Esophagus squamous epithelium (tissue), 5 donors: ENCODE results near the gene BEND3. TPM values are rescaled to one million over a fixed set of nuclear protein-coding genes. Genes with fewer than 3 reads are reported as not detected.
A peak's percentile ranks its signal among the peaks of the same experiment; 100 is the strongest.

Source experiments
- DNase-seq: peaks from one replicate; lab custom pipeline; 2025; lab: John Stamatoyannopoulos, UW
- H3K27ac ChIP-seq, 4 donors: fragments of 200-600 bp; sonication (generic); one replicate each; pipeline ENCODE4 v1.5.1; 2016 to 2019; ENCODE audit warnings: mild to moderate bottlenecking in 1 of 4
- H3K27me3 ChIP-seq, 4 donors: fragments of 200-600 bp; sonication (generic); 1 replicate in 3 of 4; 2 replicates in 1 of 4; pipeline versions ENCODE4 v1.5.1 to v1.6.0; 2017 to 2021; ENCODE audit warnings: antibody characterized with exemption in 1 of 4
- H3K36me3 ChIP-seq, 3 donors: fragments of 200-600 bp; sonication (generic); one replicate each; pipeline ENCODE4 v1.5.1; 2016 to 2019
- H3K4me1 ChIP-seq, 3 donors: fragments of 200-600 bp; sonication (generic); one replicate each; pipeline ENCODE4 v1.5.1; 2017 to 2019
- H3K4me3 ChIP-seq, 4 donors: fragments of 200-600 bp; sonication (generic); 1 replicate in 3 of 4; 2 replicates in 1 of 4; pipeline ENCODE4 v1.5.1; 2016 to 2019; ENCODE audit warnings: mild to moderate bottlenecking in 2 of 4, moderate library complexity in 1 of 4
- H3K9me3 ChIP-seq, 3 donors: fragments of 200-600 bp; sonication (generic); one replicate each; pipeline ENCODE4 v1.5.1; 2016 to 2019
- POLR2A ChIP-seq, 4 donors: fragments of 450-650 bp; IDR thresholded peaks; one replicate each; pipeline ENCODE4 v1.6.1; 2017; ENCODE audit warnings: antibody characterized with exemption in 4 of 4, mild to moderate bottlenecking in 4 of 4, moderate library complexity in 3 of 4
- WGBS, 2 donors: methylation state at CpG; one replicate each; pipeline ENCODE4 v1.1.5; 2018; 5-methylcytosine and 5-hydroxymethylcytosine counted together
- intact Hi-C: fragments of 100-400 bp; cut with DNase I; formaldehyde crosslinking; loops from one replicate; pipeline ENCODE4 v1.15.0; 2022
- total RNA-seq, 4 donors: library from RNA; depleted of rRNA; stranded (reverse); fragments of >200 nt; gene quantifications; one replicate each; pipeline ENCODE4 v1.1.0, GENCODE V29; 2016
- TF ChIP-seq, protein P1 (sequence below), 6 experiments: fragments of 450-650 bp in 4 of 6; fragments of 200-600 bp in 2 of 6; sonication (generic) in 2 of 6; IDR thresholded peaks; one replicate each; pipeline ENCODE4 v1.5.1; 2016 to 2019; ENCODE audit warnings: antibody characterized with exemption in 6 of 6, mild to moderate bottlenecking in 4 of 6, moderate library complexity in 4 of 6
- donor health status: DM: yes; HTN: yes; CAD: no.

BEND3 gene
- total RNA-seq, 4 donors from 2014 or later: 2.0 to 3.6 (median 2.8) TPM

DNA sequence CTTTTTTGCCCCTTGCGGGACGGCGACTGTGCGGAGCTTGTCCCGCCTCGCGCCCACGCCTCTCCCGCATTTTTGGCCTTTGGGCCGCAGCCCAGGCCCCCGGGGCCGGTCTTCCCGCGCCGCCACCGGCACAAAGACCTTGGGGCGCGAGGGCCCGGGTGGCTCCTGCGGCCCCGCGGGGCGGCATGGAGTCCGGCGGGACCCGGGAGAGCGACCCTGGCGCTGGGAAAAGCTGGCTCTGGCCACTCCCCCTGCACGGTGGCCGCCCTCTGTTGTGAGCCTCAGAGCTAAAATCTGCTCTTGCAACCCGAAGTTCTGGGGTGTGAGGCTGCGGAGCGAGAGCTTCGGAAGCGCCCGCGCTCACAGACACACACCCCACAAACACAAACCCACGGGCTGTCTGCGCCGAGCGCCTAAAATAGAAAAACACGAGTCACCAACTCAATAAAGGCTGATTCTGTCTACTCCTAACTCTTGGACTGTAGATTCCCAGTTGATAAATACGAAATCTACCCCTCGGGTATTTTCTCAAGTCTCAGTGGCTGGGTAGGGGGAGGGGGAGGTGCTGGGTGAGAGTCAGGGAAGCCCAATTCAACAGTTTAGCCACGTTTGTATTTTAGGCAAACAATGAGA is 496 bp upstream of the BEND3 start:
- no peak for DNase-seq
- H3K36me3 ChIP-seq: no peaks in the 10 kb centered on the region
- 0% methylated on average over 4 to 8 of the region's 45 CpGs for WGBS, 2 donors
- TF ChIP-seq, protein P1, sequence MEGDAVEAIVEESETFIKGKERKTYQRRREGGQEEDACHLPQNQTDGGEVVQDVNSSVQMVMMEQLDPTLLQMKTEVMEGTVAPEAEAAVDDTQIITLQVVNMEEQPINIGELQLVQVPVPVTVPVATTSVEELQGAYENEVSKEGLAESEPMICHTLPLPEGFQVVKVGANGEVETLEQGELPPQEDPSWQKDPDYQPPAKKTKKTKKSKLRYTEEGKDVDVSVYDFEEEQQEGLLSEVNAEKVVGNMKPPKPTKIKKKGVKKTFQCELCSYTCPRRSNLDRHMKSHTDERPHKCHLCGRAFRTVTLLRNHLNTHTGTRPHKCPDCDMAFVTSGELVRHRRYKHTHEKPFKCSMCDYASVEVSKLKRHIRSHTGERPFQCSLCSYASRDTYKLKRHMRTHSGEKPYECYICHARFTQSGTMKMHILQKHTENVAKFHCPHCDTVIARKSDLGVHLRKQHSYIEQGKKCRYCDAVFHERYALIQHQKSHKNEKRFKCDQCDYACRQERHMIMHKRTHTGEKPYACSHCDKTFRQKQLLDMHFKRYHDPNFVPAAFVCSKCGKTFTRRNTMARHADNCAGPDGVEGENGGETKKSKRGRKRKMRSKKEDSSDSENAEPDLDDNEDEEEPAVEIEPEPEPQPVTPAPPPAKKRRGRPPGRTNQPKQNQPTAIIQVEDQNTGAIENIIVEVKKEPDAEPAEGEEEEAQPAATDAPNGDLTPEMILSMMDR (IDR thresholded peaks at IDR 0.05): no peak
- no peaks in the 10 kb centered on the region for H3K9me3 ChIP-seq
- peaks cover 6 to 24% (median 14%) of the 10 kb centered on the region in 3 donors for H3K4me1 ChIP-seq
- intact Hi-C loops: no loop called here
- H3K27ac ChIP-seq: peak overlapping the region; percentile 21 to 84 (median 57)
- peaks cover 0 to 38% (median 0%) of the 10 kb centered on the region in 4 donors for H3K27me3 ChIP-seq
- H3K4me3 ChIP-seq: peak overlapping the region; percentile 54 to 85 (median 70)

DNA sequence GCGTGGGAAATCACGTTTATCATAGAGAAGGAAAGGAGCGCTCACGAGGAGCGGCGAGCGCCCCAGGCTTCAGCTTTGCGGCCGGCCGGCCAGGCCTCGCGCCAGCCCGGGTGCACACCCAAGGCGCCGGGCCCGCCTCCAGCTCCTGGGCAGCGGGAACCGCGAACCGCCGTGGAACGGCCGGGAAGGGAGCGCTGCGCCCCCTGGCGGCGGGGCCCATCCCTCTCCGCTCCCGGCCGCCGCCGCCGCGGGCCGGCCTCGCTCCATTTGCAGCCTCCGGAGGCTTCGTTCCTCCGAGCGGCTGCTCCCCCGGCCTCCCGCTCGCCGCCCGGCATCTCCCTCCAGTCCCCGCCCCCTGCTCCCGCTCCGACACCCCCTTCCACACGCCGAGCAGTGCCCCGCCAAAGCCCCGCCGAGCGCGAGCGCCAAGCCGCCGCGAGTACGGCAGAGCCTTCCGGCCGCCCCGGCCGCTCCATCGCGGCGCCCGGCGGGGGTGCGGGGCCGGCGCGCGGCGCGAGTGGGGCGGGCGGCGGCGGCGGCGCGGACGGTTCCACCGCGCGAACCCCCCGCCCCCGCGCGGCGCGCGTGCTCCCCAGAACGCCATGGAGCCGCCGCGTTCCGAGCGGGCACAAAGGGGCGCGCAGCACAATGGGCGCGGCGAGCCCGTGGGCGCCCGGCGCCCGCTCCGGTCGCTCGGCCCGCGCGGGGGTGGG is 946 bp downstream of the BEND3 start:
- Histone ChIP-seq H3K4me3 (peak overlapping the region; percentile 54 to 85 (median 70)), H3K27ac (peak overlapping the region; percentile 64 to 84 (median 78)), H3K36me3 (no peaks in the 10 kb centered on the region), H3K4me1 (peaks cover 9 to 24% (median 14%) of the 10 kb centered on the region in 3 donors), H3K9me3 (no peaks in the 10 kb centered on the region), H3K27me3 (peaks cover 0 to 38% (median 0%) of the 10 kb centered on the region in 4 donors)
- no peak for DNase-seq
- intact Hi-C loops: no loop called here
- TF ChIP-seq POLR2A (IDR thresholded peaks at IDR 0.05): no peak
- TF ChIP-seq, protein P1 (IDR thresholded peaks at IDR 0.05): peak; percentile 81 to 94 (median 91)
- WGBS, 2 donors: 0 to 1% methylated on average over 8 to 13 of the region's 116 CpGs

DNA sequence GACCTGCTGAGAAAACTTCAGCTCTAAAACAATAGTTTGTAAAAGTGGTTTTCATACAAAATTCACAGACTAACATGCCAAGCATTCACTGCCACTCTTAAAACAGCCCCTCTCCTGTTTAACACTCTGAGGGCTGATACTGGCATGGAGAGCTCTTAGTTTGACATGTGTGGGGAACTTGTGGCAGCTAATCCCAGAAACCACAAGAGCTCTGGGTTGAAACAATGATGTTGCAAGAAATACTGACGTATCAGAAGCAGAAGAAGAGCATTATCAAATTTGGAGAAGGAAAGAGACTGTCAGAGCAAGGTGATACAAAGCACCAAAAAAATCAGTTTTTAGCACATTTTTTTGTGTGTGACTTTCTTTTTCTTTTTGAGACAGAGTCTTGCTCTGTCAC is 5.1 kb downstream of the BEND3 start:
- H3K4me1 ChIP-seq: peaks cover 7 to 9% (median 9%) of the 10 kb centered on the region in 3 donors
- intact Hi-C loops: no loop called here
- H3K36me3 ChIP-seq: no peaks in the 10 kb centered on the region
- TF ChIP-seq, protein P1 (IDR thresholded peaks at IDR 0.05): no peak
- no peak for TF ChIP-seq POLR2A (IDR thresholded peaks at IDR 0.05)
- H3K27ac ChIP-seq: no peak overlapping the region
- 38 to 45% methylated on average over 1 of the region's 1 CpG for WGBS, 2 donors
- no peak for DNase-seq
- H3K9me3 ChIP-seq: no peaks in the 10 kb centered on the region
- no peak overlapping the region for H3K4me3 ChIP-seq
- no peaks in the 10 kb centered on the region for H3K27me3 ChIP-seq

- no peaks in the 10 kb centered on the region for H3K27me3 ChIP-seq
- peaks cover 0 to 3% (median under 1%) of the 10 kb centered on the region in 3 donors for H3K4me1 ChIP-seq
- no peaks in the 10 kb centered on the region for H3K9me3 ChIP-seq
- H3K36me3 ChIP-seq: no peaks in the 10 kb centered on the region
- H3K27ac ChIP-seq: no peak overlapping the region
- no peak for DNase-seq
- no peak overlapping the region for H3K4me3 ChIP-seq
- intact Hi-C loops: no loop called here
- 84 to 94% methylated on average over 13 to 15 of the region's 17 CpGs for WGBS, 2 donors
- TF ChIP-seq, protein P1 (IDR thresholded peaks at IDR 0.05): no peak
- TF ChIP-seq POLR2A (IDR thresholded peaks at IDR 0.05): no peak
Measured at GRCh38 chr6:107108201-107108890, 7.0 kb downstream of the BEND3 start.
